Activated CD8-positive, alpha-beta T cell treated with anti-CD3 and anti-CD28 coated beads, Interleukin-2, amount 10 ng/mL, durations not matched to agents 7 days and 5 days (primary cell): ENCODE results near the gene KCNT1. TPM values are rescaled to one million over a fixed set of nuclear protein-coding genes. Genes with fewer than 3 reads are reported as not detected.

Source experiments
- ATAC-seq: fragments of 150-1000 bp; cut with Tn5 transposase; one replicate; pipeline ENCODE4 v1.10.0; 2021; ENCODE audit warnings: moderate library complexity
- CTCF ChIA-PET: fragments of 350-600 bp; sonication (Branson Sonifier 250); formaldehyde crosslinking; loops from one replicate; lab custom pipeline; 2021; ENCODE audit warnings: antibody characterized with exemption; lab: Charles Lee
- POLR2A ChIA-PET: fragments of 350-600 bp; sonication (Branson Sonifier 250); formaldehyde crosslinking; loops from one replicate; lab custom pipeline; 2021; ENCODE audit warnings: antibody characterized with exemption; lab: Charles Lee
- DNase-seq: peaks from one replicate; pipeline ENCODE4 v3.0.0-alpha.2; 2020
- H3K27ac Mint-ChIP-seq: one replicate; pipeline ENCODE4 v1.8.0; 2021; ENCODE audit warnings: mild to moderate bottlenecking, mixed read lengths
- H3K27me3 Mint-ChIP-seq: one replicate; pipeline ENCODE4 v1.8.0; 2021; ENCODE audit warnings: low read depth, mixed read lengths
- H3K36me3 Mint-ChIP-seq: one replicate; pipeline ENCODE4 v1.8.0; 2021; ENCODE audit warnings: low read depth, mixed read lengths
- H3K4me1 Mint-ChIP-seq: one replicate; pipeline ENCODE4 v1.8.0; 2021; ENCODE audit warnings: low read depth, mixed read lengths
- H3K4me3 Mint-ChIP-seq: one replicate; pipeline ENCODE4 v1.8.0; 2021; ENCODE audit warnings: mild to moderate bottlenecking, mixed read lengths
- H3K9me3 Mint-ChIP-seq: one replicate; pipeline ENCODE4 v1.8.0; 2022; ENCODE audit warnings: mixed read lengths; ENCODE audit not compliant: insufficient read depth
- total RNA-seq, 2 experiments: library from RNA; stranded (reverse); gene quantifications; one replicate each; pipeline ENCODE4 v1.2.3, GENCODE V29; 2021

Gene KCNT1
- total RNA-seq, 2 experiments from 2014 or later = not detected

- ATAC-seq = no peak
These were observed 86.0 kb downstream of the KCNT1 start for GRCh38 chr9:135787776-135788575.

GRCh38 chr9:135788576-135789300 lies 86.8 kb downstream of the KCNT1 start:
- Mint-ChIP-seq H3K27ac (no peak overlapping the region), H3K4me3 (no peak overlapping the region), H3K27me3 (no peaks in the 10 kb centered on the region), H3K4me1 (no peaks in the 10 kb centered on the region), H3K9me3 (no peaks in the 10 kb centered on the region), H3K36me3 (no peaks in the 10 kb centered on the region)
- ChIA-PET CTCF (no interaction called here), POLR2A (interaction anchor here (0.6 kb wide), 1 partner anchor 52 kb away, joined by 3 read pairs; no protein-coding TSS in a partner anchor)
- no peak for ATAC-seq
- no peak for DNase-seq

More at GRCh38 chr9:135787776-135788575, 86.0 kb downstream of the KCNT1 start:
- ChIA-PET CTCF (no interaction called here), POLR2A (no interaction called here)
- Mint-ChIP-seq H3K27me3 (no peaks in the 10 kb centered on the region), H3K36me3 (no peaks in the 10 kb centered on the region), H3K27ac (no peak overlapping the region), H3K9me3 (no peaks in the 10 kb centered on the region), H3K4me3 (no peak overlapping the region), H3K4me1 (no peaks in the 10 kb centered on the region)
- no peak for DNase-seq

GRCh38 chr9:135789838-135790291 lies 87.9 kb downstream of the KCNT1 start:
- ChIA-PET POLR2A (interaction anchor here (0.6 kb wide), 1 partner anchor 53 kb away, joined by 3 read pairs; no protein-coding TSS in a partner anchor), CTCF (no interaction called here)
- DNase-seq (no peak), ATAC-seq (no peak)
- H3K9me3 Mint-ChIP-seq = no peaks in the 10 kb centered on the region
- H3K4me1 Mint-ChIP-seq = no peaks in the 10 kb centered on the region
- no peaks in the 10 kb centered on the region for H3K36me3 Mint-ChIP-seq
- no peaks in the 10 kb centered on the region for H3K27me3 Mint-ChIP-seq
- H3K4me3 Mint-ChIP-seq = no peak overlapping the region
- no peak overlapping the region for H3K27ac Mint-ChIP-seq

GRCh38 chr9:135790356-135790755 lies 88.4 kb downstream of the KCNT1 start:
- Mint-ChIP-seq H3K27ac (no peak overlapping the region), H3K36me3 (no peaks in the 10 kb centered on the region), H3K4me1 (no peaks in the 10 kb centered on the region), H3K27me3 (no peaks in the 10 kb centered on the region), H3K9me3 (no peaks in the 10 kb centered on the region), H3K4me3 (no peak overlapping the region)
- DNase-seq (no peak), ATAC-seq (no peak)
- POLR2A ChIA-PET = no interaction called here
- CTCF ChIA-PET = no interaction called here

GRCh38 chr9:135790850-135791249 lies 88.9 kb downstream of the KCNT1 start:
- H3K27ac Mint-ChIP-seq = no peak overlapping the region
- no peak overlapping the region for H3K4me3 Mint-ChIP-seq
- H3K27me3 Mint-ChIP-seq = no peaks in the 10 kb centered on the region
- DNase-seq (no peak), ATAC-seq (no peak)
- CTCF ChIA-PET = no interaction called here
- H3K4me1 Mint-ChIP-seq = no peaks in the 10 kb centered on the region
- no peaks in the 10 kb centered on the region for H3K36me3 Mint-ChIP-seq
- H3K9me3 Mint-ChIP-seq = no peaks in the 10 kb centered on the region
- POLR2A ChIA-PET = no interaction called here

GRCh38 chr9:135791431-135792267 lies 89.7 kb downstream of the KCNT1 start:
- Mint-ChIP-seq H3K36me3 (no peaks in the 10 kb centered on the region), H3K4me3 (no peak overlapping the region), H3K27ac (no peak overlapping the region), H3K27me3 (no peaks in the 10 kb centered on the region), H3K4me1 (no peaks in the 10 kb centered on the region), H3K9me3 (no peaks in the 10 kb centered on the region)
- ATAC-seq (no peak), DNase-seq (no peak)
- POLR2A ChIA-PET = no interaction called here
- CTCF ChIA-PET = no interaction called here

- Mint-ChIP-seq H3K4me1 (no peaks in the 10 kb centered on the region), H3K36me3 (no peaks in the 10 kb centered on the region), H3K9me3 (no peaks in the 10 kb centered on the region), H3K4me3 (no peak overlapping the region), H3K27me3 (no peaks in the 10 kb centered on the region), H3K27ac (no peak overlapping the region)
- CTCF ChIA-PET = no interaction called here
- POLR2A ChIA-PET = no interaction called here
- no peak for ATAC-seq
- DNase-seq = no peak
These were observed 90.5 kb downstream of the KCNT1 start for GRCh38 chr9:135792268-135793128.

GRCh38 chr9:135793221-135794056 lies 91.5 kb downstream of the KCNT1 start:
- ChIA-PET CTCF (no interaction called here), POLR2A (interaction anchor here (0.6 kb wide), 1 partner anchor 503 kb away, joined by 3 read pairs; no protein-coding TSS in a partner anchor)
- Mint-ChIP-seq H3K9me3 (no peaks in the 10 kb centered on the region), H3K36me3 (no peaks in the 10 kb centered on the region), H3K27me3 (no peaks in the 10 kb centered on the region), H3K4me1 (no peaks in the 10 kb centered on the region), H3K4me3 (no peak overlapping the region), H3K27ac (no peak overlapping the region)
- DNase-seq = no peak
- no peak for ATAC-seq

- POLR2A ChIA-PET = interaction anchor here (0.6 kb wide), 1 partner anchor 504 kb away, joined by 3 read pairs; no protein-coding TSS in a partner anchor
- Mint-ChIP-seq H3K27me3 (no peaks in the 10 kb centered on the region), H3K27ac (no peak overlapping the region), H3K9me3 (no peaks in the 10 kb centered on the region), H3K4me3 (no peak overlapping the region), H3K36me3 (no peaks in the 10 kb centered on the region), H3K4me1 (no peaks in the 10 kb centered on the region)
- ATAC-seq = no peak
- CTCF ChIA-PET = no interaction called here
- no peak for DNase-seq
These were observed 92.0 kb downstream of the KCNT1 start for GRCh38 chr9:135794057-135794335.

- no peak for DNase-seq
- Mint-ChIP-seq H3K27me3 (no peaks in the 10 kb centered on the region), H3K36me3 (no peaks in the 10 kb centered on the region), H3K9me3 (no peaks in the 10 kb centered on the region), H3K4me1 (no peaks in the 10 kb centered on the region), H3K27ac (no peak overlapping the region), H3K4me3 (no peak overlapping the region)
- ChIA-PET CTCF (no interaction called here), POLR2A (interaction anchor here (0.6 kb wide), 1 partner anchor 504 kb away, joined by 3 read pairs; no protein-coding TSS in a partner anchor)
- no peak for ATAC-seq
These were observed 92.4 kb downstream of the KCNT1 start for GRCh38 chr9:135794361-135794885.
